GM21381 (cell line): ENCODE measurements around the gene AP3D1.

ENCODE experiments used
- ATAC-seq: cut with Tn5 transposase; IDR thresholded peaks from one replicate; pipeline ENCODE4 v1.9.1; 2021; ENCODE audit warnings: mild to moderate bottlenecking, moderate library complexity; ENCODE audit not compliant: unreplicated experiment

The AP3D1 gene

DNA sequence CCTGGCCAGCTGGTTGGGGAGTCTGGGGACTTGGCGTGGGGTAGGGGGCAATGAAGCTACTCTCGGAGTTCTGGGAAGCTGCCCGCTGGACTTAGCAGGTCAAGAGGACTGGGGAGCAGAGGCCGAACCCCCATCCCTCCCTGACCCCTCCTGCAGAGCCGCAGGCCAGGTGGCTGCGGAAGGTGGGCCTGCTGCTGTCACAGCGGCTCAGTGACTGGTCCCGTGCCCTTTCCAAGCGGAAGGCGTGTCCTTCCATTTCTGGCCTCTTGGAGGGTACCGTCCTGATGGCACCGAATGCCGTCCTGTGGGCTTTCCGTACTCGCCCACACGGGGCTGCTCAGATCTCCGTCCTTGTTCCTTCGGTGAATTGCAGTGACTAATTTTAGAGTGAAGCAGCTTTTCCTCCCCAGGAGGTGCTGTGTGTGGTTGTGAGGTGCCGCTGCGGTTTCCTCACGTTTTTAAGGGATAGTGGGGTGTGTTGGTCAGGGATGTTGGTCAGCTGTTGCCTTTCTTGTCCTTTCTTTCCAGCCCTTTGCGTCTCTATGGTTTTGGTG lies 33.1 kb upstream of the AP3D1 start:
- no peak for ATAC-seq

GRCh38 chr19:2181633-2181997 lies 30.2 kb upstream of the AP3D1 start:
- no peak for ATAC-seq

GRCh38 chr19:2180881-2181632 lies 29.7 kb upstream of the AP3D1 start:
- no peak for ATAC-seq

DNA sequence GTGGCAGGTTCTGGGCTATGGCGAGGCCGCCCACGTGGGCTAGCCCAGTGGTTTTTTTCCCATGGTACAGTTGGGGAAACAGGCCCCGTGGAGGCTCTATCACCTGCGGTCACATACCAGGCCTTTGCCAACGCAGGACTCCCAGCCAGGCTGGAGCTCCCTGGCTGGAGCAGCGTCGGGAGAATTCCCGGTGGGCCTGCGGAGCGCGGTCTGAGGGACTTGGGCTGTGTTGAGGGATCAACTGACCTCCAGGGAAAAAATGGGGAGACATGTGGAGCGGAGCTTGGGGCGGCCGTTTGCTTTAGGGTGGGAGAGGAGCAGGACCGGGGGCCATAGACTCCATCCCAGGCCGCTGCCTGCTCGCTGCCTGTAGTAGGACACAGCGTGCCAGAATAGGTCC lies 28.7 kb upstream of the AP3D1 start:
- no peak for ATAC-seq

GRCh38 chr19:2179095-2179494 lies 27.7 kb upstream of the AP3D1 start:
- no peak for ATAC-seq

GRCh38 chr19:2176337-2176994 lies 25.1 kb upstream of the AP3D1 start:
- ATAC-seq = no peak

DNA sequence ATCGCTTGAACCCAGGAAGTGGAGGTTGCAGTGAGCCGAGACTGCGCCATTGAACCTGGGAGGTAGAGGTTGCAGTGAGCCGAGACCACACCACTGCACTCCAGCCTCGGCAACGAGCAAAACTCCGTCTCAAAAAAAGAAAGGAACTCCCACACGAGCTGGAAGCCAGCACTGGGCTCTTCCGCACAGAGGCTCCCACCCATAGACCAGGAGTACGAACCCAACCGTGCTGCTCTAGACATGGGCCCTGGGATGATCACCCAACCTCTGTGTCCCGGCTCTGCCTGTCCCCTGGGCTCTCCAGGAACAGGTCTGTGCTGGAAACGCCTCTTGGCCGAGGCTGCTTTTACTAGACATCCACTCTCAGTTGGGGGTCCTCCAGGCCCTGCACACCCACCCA lies 24.4 kb upstream of the AP3D1 start:
- ATAC-seq = no peak

- no peak for ATAC-seq
Observed at GRCh38 chr19:2173767-2174577, 22.6 kb upstream of the AP3D1 start.

GRCh38 chr19:2173388-2173766 lies 22.0 kb upstream of the AP3D1 start:
- ATAC-seq = no peak

GRCh38 chr19:2171349-2172145 lies 20.2 kb upstream of the AP3D1 start:
- peak; percentile 40 for ATAC-seq

GRCh38 chr19:2170987-2171348 lies 19.6 kb upstream of the AP3D1 start:
- no peak for ATAC-seq

GRCh38 chr19:2170219-2170618 lies 18.9 kb upstream of the AP3D1 start:
- ATAC-seq = no peak

DNA sequence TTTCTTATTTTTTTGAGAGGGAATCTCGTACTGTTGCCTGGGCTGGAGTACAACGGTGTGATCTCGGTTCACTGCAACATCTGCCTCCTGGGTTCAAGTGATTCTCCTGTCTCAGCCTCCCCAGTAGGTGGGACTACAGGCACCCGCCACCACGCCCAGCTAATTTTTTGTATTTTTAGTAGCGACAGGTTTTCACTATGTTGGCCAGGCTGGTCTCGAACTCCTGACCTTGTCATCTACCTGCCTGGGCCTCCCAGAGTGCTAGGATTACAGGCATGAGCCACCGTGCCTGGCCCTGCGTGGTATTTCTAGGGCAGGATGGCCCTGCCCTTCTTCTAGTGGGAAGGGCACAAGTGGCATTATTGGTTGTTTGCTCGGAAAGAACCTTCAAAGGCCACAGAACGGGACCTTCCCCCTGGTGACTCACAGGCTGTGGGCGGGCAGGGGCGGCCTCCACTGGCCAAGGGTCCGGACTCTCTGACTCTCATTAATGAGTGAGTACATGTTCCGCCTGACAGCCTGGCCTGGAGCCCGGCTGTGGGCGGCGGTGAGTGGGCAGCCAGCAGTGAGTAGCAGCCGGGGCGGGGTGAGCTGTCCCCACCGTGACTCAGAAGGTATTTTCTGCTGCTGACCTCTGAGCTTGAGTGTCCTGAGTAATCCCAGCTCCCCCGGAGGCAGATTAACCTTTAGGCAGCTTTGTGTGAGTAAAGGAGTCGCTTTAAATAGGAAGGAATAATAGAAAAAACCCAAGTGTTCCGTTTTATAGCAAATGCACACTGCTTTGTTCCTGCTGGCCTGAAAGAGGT lies 17.5 kb upstream of the AP3D1 start:
- ATAC-seq = peak; percentile 42

DNA sequence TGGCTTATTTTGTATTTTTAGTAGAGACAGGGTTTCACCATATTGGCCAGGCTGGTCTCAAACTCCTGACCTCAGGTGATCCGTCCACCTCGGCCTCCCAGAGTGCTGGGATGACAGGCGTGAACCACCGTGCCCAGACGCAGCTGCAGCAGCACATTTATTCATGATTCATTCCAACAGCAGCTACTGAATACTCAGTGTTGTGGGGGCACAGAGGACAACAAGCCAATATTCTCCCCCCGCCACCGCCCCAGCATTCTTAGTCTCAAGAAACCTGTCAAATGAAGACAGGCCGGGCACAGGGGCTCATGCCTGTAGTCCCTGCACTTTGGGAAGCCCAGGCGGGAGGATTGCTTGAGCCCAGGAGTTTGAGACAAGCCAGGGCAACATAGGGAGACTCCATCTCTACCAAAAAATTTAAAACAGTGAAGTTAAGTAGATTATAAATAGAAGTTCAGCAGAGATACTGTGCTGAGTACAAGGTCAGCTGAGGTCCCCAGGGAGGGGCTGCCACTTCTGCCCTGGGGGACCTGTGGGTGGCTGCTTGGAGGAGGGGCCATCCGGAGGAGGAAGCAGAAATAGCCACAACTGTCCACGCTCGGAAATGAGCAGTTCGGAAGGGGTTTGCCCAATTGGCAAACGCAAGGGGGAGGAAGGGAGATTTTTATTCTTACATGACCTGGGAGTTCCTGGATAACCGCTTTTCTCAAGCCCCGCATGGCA lies 16.7 kb upstream of the AP3D1 start:
- ATAC-seq = no peak

DNA sequence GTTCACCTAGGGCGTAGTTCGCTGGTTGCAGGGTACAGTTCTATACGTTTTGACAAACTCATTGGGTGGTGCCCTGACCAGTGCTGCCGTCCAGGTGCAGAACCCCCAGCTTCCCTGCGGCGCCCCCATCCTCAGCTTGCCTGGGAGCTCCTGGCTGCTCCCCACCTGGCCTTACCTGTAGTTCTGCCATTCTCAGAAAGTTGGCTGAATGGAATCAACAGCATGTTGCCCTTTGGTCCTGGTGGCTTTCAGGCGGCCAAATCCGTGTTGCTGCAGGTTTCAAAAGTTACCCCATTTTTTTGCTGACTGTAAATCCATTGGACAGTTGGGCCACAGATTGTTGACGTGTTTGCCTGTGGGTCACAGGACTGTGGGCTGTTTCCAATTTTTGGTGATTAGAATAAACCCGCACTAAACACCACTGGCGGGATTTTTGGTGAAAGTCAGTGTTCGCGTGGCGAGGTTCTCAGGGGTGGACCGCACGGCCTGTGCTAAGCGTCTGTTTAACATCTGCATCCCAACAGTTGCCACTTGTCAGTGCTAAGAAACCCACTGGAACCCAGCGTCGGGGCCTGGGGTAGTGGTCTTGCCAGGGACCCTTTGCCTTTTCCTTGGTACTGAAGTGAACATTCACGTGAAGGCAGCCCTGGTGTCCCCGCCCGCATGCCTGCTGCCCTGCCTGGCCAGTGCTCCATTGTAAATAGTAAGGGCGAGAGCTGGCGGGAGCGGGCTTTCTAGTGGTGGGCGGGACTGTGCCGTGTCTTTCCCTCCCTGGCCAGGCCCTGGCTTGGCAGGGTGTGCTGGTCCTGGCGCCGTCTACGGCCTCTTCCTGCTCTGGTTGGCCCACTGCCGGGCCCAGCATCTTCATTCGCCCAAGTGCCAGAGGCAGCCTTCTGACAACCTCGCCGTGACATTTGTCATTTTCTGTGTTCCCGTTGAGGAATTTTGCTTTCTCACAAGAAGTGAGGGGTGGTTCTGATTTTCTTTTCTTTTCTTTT lies 15.7 kb upstream of the AP3D1 start:
- no peak for ATAC-seq

- ATAC-seq = no peak
Observed at GRCh38 chr19:2164020-2164998, 12.9 kb upstream of the AP3D1 start.

DNA sequence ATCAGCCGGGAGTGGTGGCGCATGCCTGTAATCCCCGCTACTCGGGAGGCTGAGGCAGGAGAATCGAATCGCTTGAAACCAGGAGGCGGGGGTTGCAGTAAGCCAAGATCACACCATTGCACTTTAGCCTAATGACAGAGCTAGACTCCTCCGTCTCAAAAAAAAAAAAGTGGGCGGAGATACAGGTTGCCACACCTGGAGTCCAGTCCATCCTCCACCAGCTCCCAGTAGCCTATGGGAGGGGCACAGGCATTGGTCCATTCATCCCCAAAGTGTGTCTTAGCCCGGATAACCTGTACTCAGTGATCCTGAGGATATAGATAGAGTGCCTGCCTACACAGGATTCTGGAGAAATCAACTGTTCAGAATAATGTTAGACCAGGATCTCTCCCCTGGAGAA lies 9.0 kb upstream of the AP3D1 start:
- no peak for ATAC-seq
